ENCODE measurements around the gene TMEM161A. TPM values are rescaled to one million over a fixed set of nuclear protein-coding genes. Genes with fewer than 3 reads are reported as not detected.

The TMEM161A gene
- total RNA-seq (2022; extraction: Qiagen RNA extraction; ENCODE audit: low read depth), result 18.4 to 26.4 TPM (median 24.2 TPM) in 5 replicates

DNA sequence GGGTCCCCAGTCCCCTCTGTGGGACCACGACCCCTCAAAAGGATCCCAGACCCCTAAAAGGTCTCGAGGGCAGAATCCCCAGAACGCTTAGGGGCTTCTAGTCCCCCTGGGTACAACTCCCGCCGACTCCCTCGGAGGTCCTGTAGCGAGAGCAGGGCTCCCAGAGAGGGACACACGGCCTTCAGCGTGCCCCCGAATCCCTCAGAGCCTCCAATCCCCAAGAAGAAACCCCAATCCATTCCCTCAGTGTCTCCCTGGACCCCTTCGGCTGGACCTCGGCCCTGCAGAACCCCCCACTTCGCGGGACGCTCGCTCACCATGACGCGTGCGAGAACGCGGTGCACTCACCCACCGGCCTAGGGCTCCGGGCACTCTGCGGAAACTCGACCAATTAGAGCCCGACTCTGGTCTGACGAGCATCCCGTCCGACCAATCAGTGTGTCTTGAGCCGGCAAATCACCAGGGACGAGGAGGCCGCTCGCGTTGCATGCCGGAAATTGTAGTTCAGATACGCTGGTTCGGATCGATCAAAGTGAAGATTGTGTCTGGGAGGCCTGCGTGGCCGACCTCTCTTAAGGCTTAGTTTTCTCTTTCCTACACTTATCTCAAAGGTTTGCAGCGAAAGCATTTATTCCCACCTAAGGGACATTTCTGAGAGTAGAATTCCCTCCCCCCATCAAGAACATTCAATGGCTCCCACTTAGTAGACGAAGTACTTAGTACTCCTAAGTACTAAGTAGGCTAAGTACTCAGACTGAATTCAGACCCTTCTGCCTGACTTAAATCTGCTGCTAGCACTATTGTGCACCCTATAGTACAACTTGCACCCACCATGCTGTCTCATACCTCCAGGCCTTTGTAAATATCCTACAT, at the start of gene TMEM161A:
TMEM161A (minus strand) TSS at position 370 of the 873 bp plus-strand sequence; CDS start at position 320, 50 bp downstream.

DNA sequence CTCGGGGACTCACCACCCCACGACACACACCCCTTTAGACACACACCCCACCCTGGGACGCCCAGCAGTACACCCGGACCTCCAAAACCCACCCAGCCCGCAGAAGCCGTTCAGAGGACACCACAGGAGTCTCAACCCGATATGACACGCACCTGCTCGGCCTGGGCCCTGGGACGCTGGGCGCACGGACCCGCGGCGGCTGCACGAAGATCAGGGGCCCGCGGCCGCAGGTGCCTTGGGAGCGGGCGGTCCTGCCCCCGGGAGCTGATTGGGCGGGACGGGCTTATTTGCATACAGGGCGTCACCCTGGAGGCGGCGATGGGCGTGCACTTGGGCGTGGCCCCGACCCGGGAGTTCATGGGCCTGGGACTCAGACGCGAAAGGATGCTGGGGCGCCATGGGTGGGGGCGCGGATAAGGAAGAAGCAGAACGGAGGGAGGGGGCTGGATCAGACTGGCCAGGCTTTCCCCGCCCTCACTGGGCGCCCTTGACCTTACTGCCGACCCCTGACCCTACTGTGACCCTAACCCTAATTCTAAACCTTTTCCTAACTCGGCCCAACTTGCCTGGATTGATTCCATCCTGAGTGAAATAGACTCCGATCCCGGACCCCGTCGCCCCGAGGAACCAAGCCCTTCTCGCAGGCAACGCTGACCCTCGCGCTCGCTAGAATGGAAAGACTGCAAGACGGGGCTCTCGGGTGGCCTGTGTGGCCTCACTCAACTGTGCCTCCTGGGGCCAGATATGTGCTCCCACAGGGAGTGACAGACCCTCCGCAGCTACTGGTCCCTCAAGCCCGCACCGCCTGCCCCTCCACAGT, 32.0 kb upstream of the TMEM161A start, which contains the start of gene MEF2B:
MEF2B (minus strand) TSS at position 211 of the 820 bp plus-strand sequence. CDS start 19,528 bp downstream, outside the sequence.

Other genes with a start within 250 kb of the TMEM161A start
- gene CERS1, start 242.3 kb downstream of the TMEM161A start, total RNA-seq (2022; extraction: Qiagen RNA extraction; ENCODE audit: low read depth), result 3.2 to 5.8 TPM (median 4.9 TPM) in 5 replicates
- 137 to 167 TPM (median 160 TPM) in 5 replicates for gene COPE, start 219.1 kb downstream of the TMEM161A start, total RNA-seq (2022; extraction: Qiagen RNA extraction; ENCODE audit: low read depth)
- gene DDX49, start 218.8 kb downstream of the TMEM161A start, total RNA-seq (2022; extraction: Qiagen RNA extraction; ENCODE audit: low read depth), result 27.8 to 48.0 TPM (median 43.2 TPM) in 5 replicates
- gene HOMER3, start 197.3 kb downstream of the TMEM161A start, total RNA-seq (2022; extraction: Qiagen RNA extraction; ENCODE audit: low read depth), result 24.7 to 34.5 TPM (median 30.0 TPM) in 5 replicates
- gene SUGP2, start 105.0 kb downstream of the TMEM161A start, total RNA-seq (2022; extraction: Qiagen RNA extraction; ENCODE audit: low read depth), result 22.9 to 33.5 TPM (median 29.4 TPM) in 5 replicates
- gene ARMC6, start 104.9 kb downstream of the TMEM161A start, total RNA-seq (2022; extraction: Qiagen RNA extraction; ENCODE audit: low read depth), result 25.7 to 30.8 TPM (median 28.4 TPM) in 5 replicates
- gene SLC25A42, start 74.5 kb downstream of the TMEM161A start, total RNA-seq (2022; extraction: Qiagen RNA extraction; ENCODE audit: low read depth), result 0.34 to 0.94 TPM (median 0.66 TPM) in 5 replicates
- 0.24 to 1.1 TPM (median 0.27 TPM) in 5 replicates for gene MEF2B, start 31.8 kb upstream of the TMEM161A start, total RNA-seq (2022; extraction: Qiagen RNA extraction; ENCODE audit: low read depth)
- gene BORCS8, start 53.7 kb upstream of the TMEM161A start, total RNA-seq (2022; extraction: Qiagen RNA extraction; ENCODE audit: low read depth), result 7.5 to 11.7 TPM (median 11.2 TPM) in 5 replicates
- 31.0 to 50.4 TPM (median 42.5 TPM) in 5 replicates for gene RFXANK, start 53.8 kb upstream of the TMEM161A start, total RNA-seq (2022; extraction: Qiagen RNA extraction; ENCODE audit: low read depth)
- gene NR2C2AP, start 64.9 kb upstream of the TMEM161A start, total RNA-seq (2022; extraction: Qiagen RNA extraction; ENCODE audit: low read depth), result 31.1 to 34.5 TPM (median 31.8 TPM) in 5 replicates
- gene NCAN, start 73.5 kb upstream of the TMEM161A start, total RNA-seq (2022; extraction: Qiagen RNA extraction; ENCODE audit: low read depth), result 0.03 to 0.23 TPM (median 0.05 TPM) in 3 of 5 replicates, not detected in the others
- 0.34 to 0.87 TPM (median 0.51 TPM) in 5 replicates for gene TM6SF2, start 134.8 kb upstream of the TMEM161A start, total RNA-seq (2022; extraction: Qiagen RNA extraction; ENCODE audit: low read depth)
- gene SUGP1, start 182.0 kb upstream of the TMEM161A start, total RNA-seq (2022; extraction: Qiagen RNA extraction; ENCODE audit: low read depth), result 23.1 to 30.6 TPM (median 26.1 TPM) in 5 replicates
- gene MAU2, start 182.4 kb upstream of the TMEM161A start, total RNA-seq (2022; extraction: Qiagen RNA extraction; ENCODE audit: low read depth), result 10.5 to 14.4 TPM (median 12.2 TPM) in 5 replicates

Measured in A549 treated with RU486 at 1 μM for 4 hours (cell line).